Stimulated activated CD4-positive, alpha-beta T cell treated with anti-CD3 and anti-CD28 coated beads, Interleukin-1b, Interleukin-23, amount 100 ng/mL, for 24 hours (primary cell): Measurements from ENCODE around the gene SLC39A1.
"Not testable (repeated sequence)": the region's sequence is repeated elsewhere in the genome, so short reads cannot be mapped to it uniquely, and the experiment has no call there.

Experiments used
- DNase-seq, 4 experiments: peaks; one replicate each; pipeline ENCODE4 v3.0.0-alpha.2; 2020; ENCODE audit warnings: low read depth in 4 of 4, low spot score in 1 of 4

The SLC39A1 gene

GRCh38 chr1:153963030-153963849 lies at the start of gene SLC39A1:
TSS of gene SLC39A1 (minus strand) at chr1:153963537. CDS start at chr1:153962715, 822 bp downstream.
- DNase-seq, result peak; percentile 90 to 97 (median 94)

GRCh38 chr1:154012543-154012942 lies 49.2 kb upstream of the SLC39A1 start:
- DNase-seq, result not testable (repeated sequence)

GRCh38 chr1:154012129-154012528 lies 48.8 kb upstream of the SLC39A1 start:
- no peak for DNase-seq

GRCh38 chr1:154006136-154006535 lies 42.8 kb upstream of the SLC39A1 start:
- no peak for DNase-seq

- DNase-seq, result no peak
Observed at GRCh38 chr1:154000420-154000819, 37.1 kb upstream of the SLC39A1 start.

- not testable (repeated sequence) for DNase-seq
Observed at GRCh38 chr1:153996882-153997281, 33.5 kb upstream of the SLC39A1 start.

- DNase-seq, result no peak
Observed at GRCh38 chr1:153995640-153996039, 32.3 kb upstream of the SLC39A1 start.

GRCh38 chr1:153995202-153995601 lies 31.9 kb upstream of the SLC39A1 start:
- no peak for DNase-seq

- no peak for DNase-seq
Observed at GRCh38 chr1:153991806-153992205, 28.5 kb upstream of the SLC39A1 start.

GRCh38 chr1:153991151-153991630 lies 27.9 kb upstream of the SLC39A1 start:
- no peak for DNase-seq

- DNase-seq, result peak; percentile 69 to 77 (median 70)
Observed at GRCh38 chr1:153990468-153991150, 27.3 kb upstream of the SLC39A1 start, which contains the start of gene RPS27. TSS of gene RPS27 (plus strand) at chr1:153990762. CDS start at chr1:153990797, 35 bp downstream.

- no peak for DNase-seq
Observed at GRCh38 chr1:153987621-153988020, 24.3 kb upstream of the SLC39A1 start.

GRCh38 chr1:153985941-153986761 lies 22.8 kb upstream of the SLC39A1 start, which contains the start of gene RAB13:
TSS of gene RAB13 (minus strand) at chr1:153986339. CDS start at chr1:153986236, 103 bp downstream.
- DNase-seq, result no peak

GRCh38 chr1:153985341-153985912 lies 22.1 kb upstream of the SLC39A1 start:
- DNase-seq, result peak in 2 of 4 experiments; percentile 47 to 59

- no peak for DNase-seq
Observed at GRCh38 chr1:153984123-153984894, 21.0 kb upstream of the SLC39A1 start.

GRCh38 chr1:153981735-153982134 lies 18.4 kb upstream of the SLC39A1 start:
- DNase-seq, result not testable (repeated sequence)

GRCh38 chr1:153979091-153979490 lies 15.8 kb upstream of the SLC39A1 start:
- not testable (repeated sequence) for DNase-seq

GRCh38 chr1:153978274-153978909 lies 15.1 kb upstream of the SLC39A1 start:
- DNase-seq, result no peak
